ENCODE data around the gene TMEM134.

The TMEM134 gene

DNA sequence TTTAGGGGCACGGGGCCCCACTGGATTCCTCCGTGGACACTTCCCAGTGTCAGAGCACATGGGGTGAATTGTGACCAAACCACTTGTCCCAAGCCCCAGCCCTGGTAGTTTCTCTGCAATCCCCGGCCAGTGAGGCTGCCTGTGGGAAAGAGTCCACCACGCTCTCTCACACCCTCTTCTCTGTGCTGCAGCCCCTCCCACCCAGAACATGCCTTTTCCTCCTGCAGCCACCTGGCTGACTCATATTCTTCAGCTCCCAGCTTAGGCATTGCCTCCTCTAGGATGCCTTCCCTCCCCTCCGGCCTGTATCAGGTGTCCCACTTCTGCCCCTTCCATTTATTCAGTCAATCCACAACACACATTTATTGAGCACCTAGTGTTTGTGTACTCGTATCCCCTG is 46.2 kb downstream of the TMEM134 start:
- no peak for DNase-seq (ENCODE audit: low spot score)

DNA sequence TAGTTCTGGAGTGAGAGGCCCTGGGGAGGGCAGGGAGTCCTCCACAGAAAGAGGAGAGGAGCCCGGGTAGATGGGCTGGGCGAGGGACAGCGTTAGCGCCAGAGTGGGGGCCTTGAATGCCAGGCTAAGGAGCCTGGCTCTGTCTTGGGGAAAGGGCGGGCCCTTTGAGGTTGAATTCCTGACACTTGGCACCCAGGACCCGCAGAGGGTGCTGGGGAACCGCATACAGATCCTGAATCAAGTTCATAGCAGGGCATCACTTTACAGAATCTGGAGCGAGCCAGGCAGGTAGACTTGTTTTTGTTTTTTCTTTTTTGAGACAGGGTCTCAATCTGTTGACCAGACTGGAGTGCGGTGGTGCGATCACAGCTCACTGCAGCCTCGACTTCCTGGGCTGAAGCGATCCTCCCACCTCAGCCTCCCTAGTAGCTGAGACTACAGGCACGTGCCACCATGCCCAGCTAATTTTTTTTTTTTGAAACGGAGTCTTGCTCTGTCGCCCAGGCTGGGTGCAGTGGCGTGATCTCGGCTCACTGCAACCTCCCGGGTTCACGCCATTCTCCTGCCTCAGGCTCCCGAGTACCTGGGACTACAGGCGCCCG is 47.5 kb downstream of the TMEM134 start:
- DNase-seq (ENCODE audit: low spot score): no peak

DNA sequence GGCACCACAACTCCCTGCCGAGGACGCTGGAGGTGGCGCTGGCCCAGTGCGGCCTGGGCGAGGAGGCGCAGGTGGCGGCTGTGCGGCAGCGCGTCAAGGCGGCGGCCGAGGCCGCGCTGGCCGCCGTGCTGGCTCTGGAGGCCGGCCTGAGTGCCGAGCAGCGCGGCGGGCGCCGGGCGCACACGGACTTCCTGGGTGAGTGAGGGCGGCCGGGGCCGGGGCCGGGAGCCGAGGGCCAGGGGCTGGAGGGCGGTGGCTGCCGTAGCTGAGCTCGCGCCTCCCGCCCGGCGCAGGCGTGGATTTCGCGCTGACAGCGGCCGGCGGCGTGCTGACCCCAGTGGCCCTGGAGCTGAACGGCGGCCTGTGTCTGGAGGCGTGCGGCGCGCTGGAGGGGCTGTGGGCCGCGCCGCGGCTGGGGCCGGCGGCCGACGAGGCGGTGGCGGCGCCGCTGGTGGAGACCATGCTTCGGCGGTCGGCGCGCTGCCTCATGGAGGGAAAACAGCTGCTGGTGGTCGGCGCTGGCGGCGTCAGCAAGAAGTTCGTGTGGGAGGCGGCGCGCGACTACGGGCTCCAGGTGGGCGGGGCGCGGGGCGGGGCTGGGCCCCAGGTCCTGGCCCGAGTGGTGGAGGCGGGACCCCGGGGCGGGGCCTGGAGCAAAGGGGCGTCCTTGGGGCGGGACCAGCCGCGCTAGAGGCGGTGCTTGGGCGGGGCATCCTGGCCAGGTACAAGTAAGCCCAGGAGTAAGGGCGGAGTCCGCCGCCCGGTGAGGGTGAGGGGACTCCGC is 48.2 kb downstream of the TMEM134 start:
- peak; percentile 88 for DNase-seq (ENCODE audit: low spot score)

DNA sequence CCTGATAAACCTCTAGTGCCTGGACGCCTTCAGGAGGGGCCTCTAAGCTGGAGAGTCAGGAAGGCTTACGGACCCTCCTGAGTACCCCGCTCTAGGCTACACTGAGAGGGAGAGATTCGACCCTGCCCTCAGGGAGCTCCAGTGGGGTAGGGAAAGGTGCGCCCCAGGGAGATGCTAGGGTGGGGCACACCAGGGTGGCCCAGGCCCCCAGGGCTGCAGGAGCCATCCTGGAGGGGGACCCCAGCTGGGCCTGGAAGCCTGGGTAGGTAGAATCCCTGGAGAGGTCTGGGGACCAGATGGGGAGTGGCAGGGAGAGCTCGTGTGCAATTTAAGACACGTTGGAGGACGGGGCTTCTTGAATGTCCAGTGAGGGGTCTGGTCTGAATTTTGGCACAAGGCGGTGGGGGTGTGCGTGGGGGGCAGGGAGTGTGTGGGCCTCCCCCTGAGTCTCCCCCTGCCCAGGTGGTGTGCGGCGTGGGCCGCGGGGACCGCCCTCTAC is 48.9 kb downstream of the TMEM134 start:
- no peak for DNase-seq (ENCODE audit: low spot score)

DNA sequence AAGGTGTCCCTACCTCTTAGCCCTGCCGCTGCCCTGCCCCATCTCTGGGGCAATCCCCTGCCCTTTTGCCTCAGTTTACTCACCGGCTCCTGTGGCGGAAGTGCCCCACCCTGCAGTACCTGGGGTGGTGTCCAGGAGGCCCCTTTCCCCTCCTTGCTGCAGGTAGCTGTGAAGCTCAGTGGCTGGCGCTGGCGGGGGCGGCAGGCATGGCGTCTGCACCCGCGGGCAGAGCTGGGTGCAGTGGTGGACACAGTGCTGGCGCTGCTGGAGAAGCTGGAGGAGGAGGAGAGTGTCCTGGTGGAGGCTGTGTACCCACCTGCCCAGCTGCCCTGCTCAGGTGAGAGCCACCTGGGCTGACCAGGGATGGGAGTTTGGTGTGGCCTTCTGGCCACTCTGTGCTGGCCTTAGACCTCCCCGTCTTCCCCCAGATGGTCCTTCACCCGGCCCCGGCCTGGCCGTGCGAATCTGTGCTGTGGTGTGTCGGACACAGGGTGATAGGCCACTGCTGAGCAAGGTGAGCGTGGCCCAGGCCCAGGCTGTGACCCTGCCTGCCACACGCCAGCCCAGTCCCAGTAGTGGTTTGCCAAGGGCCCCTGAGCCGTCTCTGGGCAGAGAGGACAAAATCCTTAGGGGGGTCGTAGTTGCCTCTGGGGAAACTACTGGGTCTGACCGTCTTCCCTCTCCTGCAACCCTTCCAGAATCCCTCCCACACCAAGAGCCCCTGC is 49.6 kb downstream of the TMEM134 start:
- no peak for DNase-seq (ENCODE audit: low spot score)

DNA sequence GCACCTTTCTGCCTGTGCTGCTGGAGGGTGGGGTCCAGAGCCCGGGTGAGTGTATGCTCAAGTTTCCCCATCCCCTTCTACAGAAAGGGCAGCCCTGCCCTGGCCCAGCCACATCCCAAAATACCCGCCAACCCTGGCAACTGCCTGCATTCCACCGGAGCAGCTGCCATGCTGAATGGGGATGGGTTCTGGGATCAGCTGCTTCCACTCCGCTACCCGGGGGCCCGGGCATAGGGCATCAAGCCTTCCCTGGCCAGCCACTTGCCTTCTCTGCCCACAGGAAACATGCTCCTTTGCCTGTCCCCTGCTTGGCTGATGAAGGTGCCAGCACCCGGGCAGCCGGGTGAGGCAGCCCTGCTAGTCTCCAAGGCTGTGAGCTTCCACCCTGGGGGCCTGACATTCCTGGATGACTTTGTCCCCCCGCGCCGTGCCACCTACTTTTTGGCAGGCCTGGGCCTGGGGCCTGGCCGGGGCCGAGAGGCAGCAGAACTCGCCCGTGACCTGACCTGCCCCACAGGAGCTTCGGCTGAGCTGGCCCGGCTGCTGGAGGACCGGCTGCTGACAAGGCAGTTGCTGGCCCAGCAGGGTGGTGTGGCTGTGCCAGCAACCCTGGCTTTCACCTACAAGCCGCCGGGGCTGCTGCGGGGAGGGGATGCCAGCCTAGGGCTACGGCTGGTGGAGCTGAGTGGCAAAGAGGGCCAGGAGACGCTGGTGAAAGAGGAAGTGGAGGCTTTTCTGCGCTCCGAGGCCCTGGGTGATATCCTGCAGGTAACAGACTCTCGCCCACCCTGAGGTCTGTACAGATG is 50.4 kb downstream of the TMEM134 start:
- DNase-seq (ENCODE audit: low spot score): no peak

DNA sequence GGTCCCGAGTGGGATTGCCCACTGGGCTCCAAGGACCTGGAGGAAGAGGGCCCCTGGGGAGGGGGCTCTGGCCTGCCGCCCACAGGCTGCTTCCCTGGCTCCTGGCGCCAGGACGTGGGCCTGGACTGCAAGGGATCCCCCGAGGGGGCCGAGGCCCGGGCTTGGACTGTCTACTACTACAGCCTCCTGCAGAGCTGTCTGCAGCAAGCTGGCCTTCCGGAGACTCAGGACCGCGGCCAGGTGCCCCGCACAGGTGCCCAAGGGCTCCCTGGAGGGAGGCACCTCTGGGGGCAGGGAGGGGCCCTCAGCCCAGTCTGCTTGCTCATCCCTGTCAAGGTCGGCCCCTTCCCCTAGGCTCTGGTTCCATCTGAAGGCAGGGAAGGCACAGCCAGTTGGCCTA is 51.6 kb downstream of the TMEM134 start:
- DNase-seq (ENCODE audit: low spot score): no peak

DNA sequence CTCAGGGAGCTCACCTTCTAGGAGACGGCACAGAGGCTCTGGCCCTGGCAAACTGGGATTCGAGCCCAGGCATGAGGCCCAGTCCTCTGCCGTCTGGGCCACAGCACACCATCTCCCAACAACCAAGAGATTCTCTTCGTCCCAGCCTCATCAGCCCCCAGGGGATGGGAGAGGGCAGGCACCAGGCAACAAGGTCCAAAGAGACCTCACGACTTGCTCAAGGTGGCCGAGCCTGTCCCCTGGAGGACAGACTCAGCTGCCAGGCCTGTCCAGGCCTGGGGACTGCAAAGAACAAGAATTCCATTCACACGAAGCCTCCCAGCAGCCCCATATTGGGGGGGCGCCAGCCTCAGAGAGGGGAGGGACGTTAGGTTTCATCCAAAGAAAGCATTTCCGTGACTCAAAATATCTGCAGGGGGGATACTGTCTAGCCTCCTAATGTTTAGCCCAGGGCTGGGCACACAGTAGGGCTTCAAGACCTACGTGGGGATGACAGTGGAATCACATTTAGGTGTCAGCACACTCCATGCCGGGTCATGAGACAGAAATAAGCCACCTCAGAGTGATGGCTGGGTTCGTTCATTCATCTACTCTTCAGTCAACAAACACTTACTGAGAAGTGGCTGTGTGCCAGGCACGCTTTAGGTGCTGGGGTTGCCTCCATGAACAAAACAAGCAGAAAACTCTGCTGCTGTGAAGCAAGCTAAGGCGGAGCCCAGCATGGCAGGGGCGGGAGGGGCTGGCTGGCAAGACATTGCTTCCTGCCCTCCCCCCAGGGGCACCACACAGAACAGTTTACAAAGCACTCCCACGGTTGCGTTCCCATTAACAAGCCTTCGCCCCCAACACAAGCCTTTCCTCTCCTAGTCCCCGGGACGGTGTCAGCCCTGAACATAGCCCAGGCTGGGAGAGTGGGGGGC is 52.4 kb downstream of the TMEM134 start:
- DNase-seq (ENCODE audit: low spot score): no peak

DNA sequence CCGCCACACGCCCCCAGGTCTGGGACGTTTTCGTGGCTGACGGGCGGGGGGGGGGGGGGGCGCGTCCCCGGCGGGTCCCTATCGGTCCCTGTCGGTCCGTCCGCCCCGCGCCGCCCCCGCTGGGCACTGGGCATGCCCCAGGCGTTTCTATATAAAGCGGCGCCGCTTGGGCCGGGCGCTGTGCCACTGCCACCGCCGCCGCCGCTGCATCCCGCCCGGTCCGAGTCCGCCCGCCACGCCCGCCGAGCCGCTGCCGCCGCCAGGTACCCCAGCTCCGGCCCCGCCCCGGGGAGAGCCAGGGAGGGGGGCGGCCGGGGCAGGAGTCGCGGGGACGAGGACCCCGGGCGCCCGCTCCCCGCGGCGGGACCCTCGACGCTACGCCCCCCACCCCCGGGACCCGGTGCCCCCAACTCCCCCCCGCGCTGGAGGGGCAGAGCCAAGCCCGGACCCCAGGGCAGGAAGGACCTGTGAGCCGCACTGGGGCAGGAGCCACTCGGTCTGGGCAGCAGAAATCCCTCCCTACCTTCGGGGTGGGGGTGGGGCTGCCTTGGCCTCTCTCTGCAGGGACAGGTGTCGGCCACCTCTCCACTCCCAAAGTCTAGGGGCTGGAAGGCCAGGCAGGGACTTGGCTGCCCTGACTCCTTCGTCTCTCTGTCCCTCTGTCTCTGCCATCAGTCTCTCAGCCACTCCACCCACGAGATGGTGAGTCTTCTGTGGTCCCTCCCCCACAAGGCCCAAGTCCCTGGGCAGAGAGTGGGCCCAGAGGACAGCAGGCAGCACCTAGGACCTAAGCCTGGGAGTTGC is 53.3 kb downstream of the TMEM134 start, which contains the start of gene CARNS1:
CARNS1 (plus strand) TSS at position 178 of the 804 bp plus-strand sequence; CDS start at position 700, 522 bp downstream.
- peak; percentile 83 for DNase-seq (ENCODE audit: low spot score)

DNA sequence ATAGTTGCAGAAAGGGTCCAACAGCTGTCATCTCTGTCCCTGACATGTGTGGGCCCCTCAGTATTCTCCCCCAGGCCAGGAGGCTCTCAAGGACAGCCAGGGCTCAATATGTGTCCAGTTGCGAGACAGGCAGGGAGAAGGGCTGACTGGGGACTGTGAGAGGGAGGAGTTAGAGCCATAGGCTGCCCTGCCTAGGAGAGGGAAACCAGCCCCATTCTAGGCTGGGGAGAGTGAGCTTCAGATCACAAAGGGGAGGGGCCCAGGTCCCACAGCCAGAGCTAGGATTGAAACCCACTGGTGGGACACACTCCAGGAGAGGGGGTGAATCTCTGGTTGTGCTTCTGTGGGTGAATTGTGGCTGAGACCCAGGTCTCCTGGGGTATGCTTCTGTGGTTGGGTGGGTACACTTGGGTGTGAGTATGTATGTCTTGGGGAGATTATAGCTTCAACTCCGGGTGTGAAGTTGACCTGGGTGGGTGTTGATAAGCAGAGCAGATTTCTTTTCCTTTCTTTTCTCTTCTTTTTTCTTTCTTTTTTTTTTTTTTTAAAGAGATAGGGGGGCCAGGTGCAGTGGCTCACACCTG is 55.7 kb downstream of the TMEM134 start:
- DNase-seq (ENCODE audit: low spot score): no peak

DNA sequence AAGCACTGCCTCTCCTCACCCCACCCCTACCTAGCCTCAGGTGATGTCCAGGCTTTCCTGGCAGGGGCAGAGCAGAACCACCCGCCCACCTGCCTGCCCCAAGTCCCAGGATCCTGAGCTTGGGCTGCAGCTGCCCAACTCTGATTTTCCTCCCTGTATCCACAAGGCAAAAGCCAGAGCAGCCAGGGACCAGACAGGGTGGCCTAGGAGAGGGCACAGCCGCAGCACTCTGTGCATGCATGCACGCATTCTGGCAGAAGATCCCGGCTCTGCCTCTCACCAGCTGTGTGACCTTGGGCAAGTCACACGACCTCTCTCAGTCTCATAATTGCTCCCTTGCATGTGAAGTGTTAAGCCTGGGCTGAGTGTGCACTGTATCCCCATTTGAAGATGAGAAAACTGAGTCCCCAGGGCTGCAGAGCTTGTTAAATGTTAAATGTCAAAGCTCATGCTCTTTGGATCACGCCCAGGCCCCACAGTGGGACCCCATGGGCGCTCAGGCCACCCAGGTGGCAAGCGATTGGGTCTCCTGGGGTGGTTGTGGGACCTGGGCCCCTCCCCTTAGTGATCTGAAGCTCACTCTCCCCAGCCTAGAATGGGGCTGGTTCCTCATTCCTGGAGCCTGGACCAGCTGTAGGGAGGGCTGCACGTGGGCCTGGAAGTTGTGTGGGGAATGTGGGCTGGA is 56.4 kb downstream of the TMEM134 start:
- no peak for DNase-seq (ENCODE audit: low spot score)

DNA sequence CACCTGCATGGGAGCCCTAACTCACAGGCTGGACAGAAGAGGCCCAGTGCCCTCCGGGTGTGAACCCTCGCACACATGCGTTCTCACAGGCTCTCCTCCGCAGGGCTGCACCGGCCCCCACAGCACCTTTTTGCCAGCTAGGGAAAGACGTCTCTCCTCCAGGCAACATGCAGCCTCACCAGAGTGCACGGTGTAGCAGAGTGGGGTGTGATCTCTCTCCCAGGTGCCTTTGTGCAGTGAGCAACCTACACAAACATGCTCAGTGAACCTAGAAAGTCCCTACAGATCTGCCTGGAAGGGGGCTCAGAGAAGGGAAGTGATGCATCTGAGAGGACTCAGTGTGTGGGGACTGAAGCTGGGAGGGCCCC is 57.3 kb downstream of the TMEM134 start:
- DNase-seq (ENCODE audit: low spot score): peak; percentile 78

Data from putamen (tissue), 1 donor.